ENCODE results near the gene ARNT2. TPM values are rescaled to one million over a fixed set of nuclear protein-coding genes. Genes with fewer than 3 reads are reported as not detected.

The ARNT2 gene
- polyA plus RNA-seq, 1 of the 3 experiments (the other 2 are of a cell fraction): 17.0 TPM

DNA sequence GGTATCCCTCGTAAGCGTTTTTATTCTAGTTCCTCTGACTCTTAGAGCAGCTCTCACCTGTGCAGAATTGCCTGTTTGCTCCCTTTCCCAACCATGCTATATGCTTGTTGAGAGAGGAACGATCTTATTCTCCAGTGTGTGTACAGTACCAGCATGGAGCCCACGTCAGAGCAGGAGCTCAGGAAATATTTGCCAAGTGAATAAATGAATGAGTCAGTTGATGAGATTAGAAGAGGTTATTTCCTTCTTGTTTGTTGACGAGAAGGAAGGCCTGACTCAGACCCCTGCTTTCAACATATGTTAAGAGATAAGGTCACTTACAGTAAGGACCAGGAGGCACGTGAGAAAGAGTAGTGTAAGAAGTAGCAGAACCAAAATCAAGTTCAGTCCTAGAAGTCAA is 184.6 kb downstream of the ARNT2 start:
- peak overlapping the region in 1 of 2 experiments; percentile 55; a peak in 2 of 4 replicates for H3K27ac ChIP-seq (ENCODE audit: low read depth in 2 of 2, low read length in 1 of 2)
- CTCF ChIA-PET: no interaction called here
- H3K27me3 ChIP-seq (ENCODE audit: insufficient read depth): no peaks in the 10 kb centered on the region
- H3K9ac ChIP-seq: no peak overlapping the region
- peak overlapping the region; percentile 25; the same call in 1 of the 2 replicates for H3K4me2 ChIP-seq
- DNase-seq: no peak
- peaks cover 3 to 29% of the 10 kb centered on the region in 2 experiments for H3K36me3 ChIP-seq (replicated peaks in 1 of 2; ENCODE audit: control insufficient read depth in 1 of 2, insufficient read depth in 2 of 2, low read length in 1 of 2)
- peaks cover 0 to 6% of the 10 kb centered on the region in 2 experiments; a peak in 2 of 4 replicates for H3K4me1 ChIP-seq (ENCODE audit: control insufficient read depth in 1 of 2, insufficient read depth in 2 of 2, low read depth in 1 of 2, low read length in 1 of 2)
- no peaks in the 10 kb centered on the region for H4K20me1 ChIP-seq (ENCODE audit: insufficient read depth)
- H3F3A ChIP-seq (replicated peaks; ENCODE audit: insufficient read depth): peaks cover 7% of the 10 kb centered on the region
- H3K9me2 ChIP-seq: no peaks in the 10 kb centered on the region
- 0 out of 2 replicates have a peak, but pooled peaks have one; percentile 24 for TF ChIP-seq NFIC (IDR thresholded peaks at IDR 0.05; ENCODE audit: borderline replicate concordance)
- TF ChIP-seq, protein P1, sequence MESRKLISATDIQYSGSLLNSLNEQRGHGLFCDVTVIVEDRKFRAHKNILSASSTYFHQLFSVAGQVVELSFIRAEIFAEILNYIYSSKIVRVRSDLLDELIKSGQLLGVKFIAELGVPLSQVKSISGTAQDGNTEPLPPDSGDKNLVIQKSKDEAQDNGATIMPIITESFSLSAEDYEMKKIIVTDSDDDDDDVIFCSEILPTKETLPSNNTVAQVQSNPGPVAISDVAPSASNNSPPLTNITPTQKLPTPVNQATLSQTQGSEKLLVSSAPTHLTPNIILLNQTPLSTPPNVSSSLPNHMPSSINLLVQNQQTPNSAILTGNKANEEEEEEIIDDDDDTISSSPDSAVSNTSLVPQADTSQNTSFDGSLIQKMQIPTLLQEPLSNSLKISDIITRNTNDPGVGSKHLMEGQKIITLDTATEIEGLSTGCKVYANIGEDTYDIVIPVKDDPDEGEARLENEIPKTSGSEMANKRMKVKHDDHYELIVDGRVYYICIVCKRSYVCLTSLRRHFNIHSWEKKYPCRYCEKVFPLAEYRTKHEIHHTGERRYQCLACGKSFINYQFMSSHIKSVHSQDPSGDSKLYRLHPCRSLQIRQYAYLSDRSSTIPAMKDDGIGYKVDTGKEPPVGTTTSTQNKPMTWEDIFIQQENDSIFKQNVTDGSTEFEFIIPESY (IDR thresholded peaks at IDR 0.05; ENCODE audit: borderline replicate concordance, low read depth): no peak
- TF ChIP-seq JUND (IDR thresholded peaks at IDR 0.05): peak; percentile 74
- peak; percentile 33; the same call in 1 of the 2 replicates for TF ChIP-seq POLR2AphosphoS5 (IDR thresholded peaks at IDR 0.05; ENCODE audit: low read depth, low read length)
- TF ChIP-seq FOSL2 (IDR thresholded peaks at IDR 0.05; ENCODE audit: borderline replicate concordance, low read depth): peak; percentile 86
- TF ChIP-seq TEAD4 (IDR thresholded peaks at IDR 0.05; ENCODE audit: borderline replicate concordance, insufficient read depth): peak; percentile 51; the same call in 1 of the 2 replicates
- TF ChIP-seq FOXJ3 (CRISPR knock-in tag; IDR thresholded peaks at IDR 0.05): no peak
- TF ChIP-seq, protein P2, sequence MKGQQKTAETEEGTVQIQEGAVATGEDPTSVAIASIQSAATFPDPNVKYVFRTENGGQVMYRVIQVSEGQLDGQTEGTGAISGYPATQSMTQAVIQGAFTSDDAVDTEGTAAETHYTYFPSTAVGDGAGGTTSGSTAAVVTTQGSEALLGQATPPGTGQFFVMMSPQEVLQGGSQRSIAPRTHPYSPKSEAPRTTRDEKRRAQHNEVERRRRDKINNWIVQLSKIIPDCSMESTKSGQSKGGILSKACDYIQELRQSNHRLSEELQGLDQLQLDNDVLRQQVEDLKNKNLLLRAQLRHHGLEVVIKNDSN (IDR thresholded peaks at IDR 0.05; ENCODE audit: borderline replicate concordance, low read depth): no peak
- TF ChIP-seq EP300 (IDR thresholded peaks at IDR 0.05; ENCODE audit: borderline replicate concordance in 1 of 2, low read depth in 1 of 2, low read length in 1 of 2): peak in 1 of 2 experiments; percentile 58; a peak in 1 of 4 replicates
- peak; percentile 80 for TF ChIP-seq TCF12 (IDR thresholded peaks at IDR 0.05)
- TF ChIP-seq, protein P3, sequence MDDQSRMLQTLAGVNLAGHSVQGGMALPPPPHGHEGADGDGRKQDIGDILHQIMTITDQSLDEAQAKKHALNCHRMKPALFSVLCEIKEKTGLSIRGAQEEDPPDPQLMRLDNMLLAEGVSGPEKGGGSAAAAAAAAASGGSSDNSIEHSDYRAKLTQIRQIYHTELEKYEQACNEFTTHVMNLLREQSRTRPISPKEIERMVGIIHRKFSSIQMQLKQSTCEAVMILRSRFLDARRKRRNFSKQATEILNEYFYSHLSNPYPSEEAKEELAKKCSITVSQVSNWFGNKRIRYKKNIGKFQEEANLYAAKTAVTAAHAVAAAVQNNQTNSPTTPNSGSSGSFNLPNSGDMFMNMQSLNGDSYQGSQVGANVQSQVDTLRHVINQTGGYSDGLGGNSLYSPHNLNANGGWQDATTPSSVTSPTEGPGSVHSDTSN (IDR thresholded peaks at IDR 0.05): peak; percentile 48; the same call in 1 of the 2 replicates
- WGBS (ENCODE audit: low lambda C conversion rate): 31% methylated on average over 6 of the region's 6 CpGs
- POLR2A ChIA-PET: no interaction called here
- H3K79me2 ChIP-seq (ENCODE audit: insufficient read depth): no peaks in the 10 kb centered on the region
- H2AFZ ChIP-seq (ENCODE audit: low read depth): no peak overlapping the region
- H3K9me3 ChIP-seq: no peaks in the 10 kb centered on the region
- H3K4me3 ChIP-seq (ENCODE audit: low read depth in 2 of 2, low read length in 1 of 2): no peak overlapping the region

DNA sequence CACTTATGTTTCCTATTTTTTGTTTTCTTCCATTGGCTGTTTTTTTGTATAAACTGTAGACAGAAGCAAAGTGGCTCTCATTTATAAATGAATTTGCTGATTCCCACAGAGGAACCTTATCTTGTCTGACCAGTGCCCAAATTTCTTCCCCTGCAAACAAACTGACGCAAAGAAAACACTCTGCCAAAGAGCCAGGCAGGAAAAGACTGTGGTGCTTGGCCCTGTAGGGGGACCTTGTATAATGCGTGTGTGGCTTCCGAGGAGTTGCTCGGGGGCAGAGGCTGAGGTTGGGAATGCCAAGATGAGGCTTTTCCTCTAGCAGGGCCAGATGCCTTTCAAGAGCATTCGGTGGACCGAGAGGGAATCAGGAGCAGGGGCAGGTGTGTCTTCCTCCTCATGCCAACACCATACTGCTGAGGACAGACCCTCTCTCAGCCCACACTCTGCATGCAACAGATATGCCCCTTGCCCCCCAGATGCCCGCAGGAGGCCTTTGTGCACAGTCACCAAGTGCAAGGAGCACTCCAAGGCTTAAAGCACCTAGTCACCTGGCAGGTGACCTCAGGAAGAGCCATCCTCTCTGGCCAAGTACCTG is 186.7 kb downstream of the ARNT2 start:
- ChIA-PET CTCF (interaction anchor here (0.7 to 3.0 kb wide), 2 partner anchors 21 to 23 kb away, joined by 3 to 11 read pairs; no protein-coding TSS in a partner anchor), POLR2A (no interaction called here)
- H3K4me2 ChIP-seq: no peak overlapping the region
- peaks cover 3 to 29% of the 10 kb centered on the region in 2 experiments for H3K36me3 ChIP-seq (replicated peaks in 1 of 2; ENCODE audit: control insufficient read depth in 1 of 2, insufficient read depth in 2 of 2, low read length in 1 of 2)
- H3K4me3 ChIP-seq (ENCODE audit: low read depth in 2 of 2, low read length in 1 of 2): no peak overlapping the region
- H3F3A ChIP-seq (replicated peaks; ENCODE audit: insufficient read depth): peaks cover 7% of the 10 kb centered on the region
- H3K9ac ChIP-seq: no peak overlapping the region
- no peaks in the 10 kb centered on the region for H3K27me3 ChIP-seq (ENCODE audit: insufficient read depth)
- TF ChIP-seq NRF1 (IDR thresholded peaks at IDR 0.05; ENCODE audit: low read depth, low read length) (no peak), RXRA (IDR thresholded peaks at IDR 0.05; ENCODE audit: borderline replicate concordance, low read depth) (no peak), MEF2A (IDR thresholded peaks at IDR 0.05; ENCODE audit: borderline replicate concordance, low read depth) (no peak), FOSL2 (IDR thresholded peaks at IDR 0.05; ENCODE audit: borderline replicate concordance, low read depth) (no peak)
- no peak overlapping the region for H3K27ac ChIP-seq (ENCODE audit: low read depth in 2 of 2, low read length in 1 of 2)
- WGBS (ENCODE audit: low lambda C conversion rate): 98% methylated on average over 4 of the region's 7 CpGs
- no peak overlapping the region for H2AFZ ChIP-seq (ENCODE audit: low read depth)
- DNase-seq: no peak
- H3K4me1 ChIP-seq (ENCODE audit: control insufficient read depth in 1 of 2, insufficient read depth in 2 of 2, low read depth in 1 of 2, low read length in 1 of 2): peaks cover 0 to 6% of the 10 kb centered on the region in 2 experiments; a peak in 1 of 4 replicates
- no peaks in the 10 kb centered on the region for H3K9me3 ChIP-seq
- no peaks in the 10 kb centered on the region for H3K79me2 ChIP-seq (ENCODE audit: insufficient read depth)
- no peaks in the 10 kb centered on the region for H3K9me2 ChIP-seq
- H4K20me1 ChIP-seq (ENCODE audit: insufficient read depth): no peaks in the 10 kb centered on the region
